GM19395 (cell line): ENCODE data around the gene TAGLN2.
A peak's percentile ranks its signal among the peaks of the same experiment; 100 is the strongest.

Source experiments
- ATAC-seq: cut with Tn5 transposase; IDR thresholded peaks from one replicate; pipeline ENCODE4 v1.9.1; 2021; ENCODE audit warnings: mild to moderate bottlenecking, moderate library complexity; ENCODE audit not compliant: unreplicated experiment

Gene TAGLN2

DNA sequence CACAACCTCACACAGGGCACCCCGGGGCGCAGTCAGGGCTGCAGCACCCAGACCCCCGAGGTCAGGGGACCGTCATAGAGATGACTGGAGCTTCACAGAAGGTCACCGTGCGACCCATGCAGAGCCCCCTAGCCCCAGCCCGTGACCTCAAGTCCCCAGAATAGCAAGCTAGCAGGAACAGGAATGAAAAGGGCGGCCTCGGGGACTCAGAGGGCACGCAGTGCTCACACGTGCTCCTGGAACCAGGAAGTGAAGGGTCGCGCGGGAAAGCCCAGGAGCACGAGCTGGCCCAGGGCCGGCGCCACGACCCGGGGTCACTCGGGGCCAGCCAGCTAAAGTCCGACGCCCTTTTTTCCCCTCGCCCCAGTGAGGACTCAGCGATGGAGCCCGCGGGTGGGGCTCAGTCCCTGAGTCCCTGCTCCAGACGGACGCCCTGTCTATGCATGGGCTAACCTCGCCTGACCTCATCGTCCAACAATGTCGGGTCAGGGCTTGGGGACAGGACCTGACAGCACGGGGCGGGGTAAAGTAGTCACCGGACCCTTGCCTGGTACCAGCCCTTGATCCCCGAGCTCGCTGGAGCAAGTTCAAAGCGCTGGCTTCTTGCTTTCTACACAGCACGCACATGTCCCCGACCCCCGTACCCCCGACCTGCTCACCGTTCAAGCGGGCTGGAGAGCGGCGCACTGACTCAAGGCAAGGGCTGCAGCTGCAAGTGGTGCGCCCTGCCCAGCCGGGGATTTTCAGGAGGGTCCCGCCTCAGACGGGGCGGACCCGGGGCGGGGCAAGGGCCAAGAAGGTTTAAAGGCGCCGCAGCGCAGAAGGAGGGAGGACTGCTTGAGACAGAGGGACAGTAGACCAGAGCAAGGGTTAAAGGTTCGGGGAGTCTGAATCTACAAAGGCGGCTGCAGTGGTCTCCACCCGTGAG is at the start of gene TAGLN2:
Gene TAGLN2, minus strand, starts transcription at position 717 of the 928 bp plus-strand sequence. CDS start 4,998 bp downstream, outside the sequence.
- peak; percentile 61 for ATAC-seq

DNA sequence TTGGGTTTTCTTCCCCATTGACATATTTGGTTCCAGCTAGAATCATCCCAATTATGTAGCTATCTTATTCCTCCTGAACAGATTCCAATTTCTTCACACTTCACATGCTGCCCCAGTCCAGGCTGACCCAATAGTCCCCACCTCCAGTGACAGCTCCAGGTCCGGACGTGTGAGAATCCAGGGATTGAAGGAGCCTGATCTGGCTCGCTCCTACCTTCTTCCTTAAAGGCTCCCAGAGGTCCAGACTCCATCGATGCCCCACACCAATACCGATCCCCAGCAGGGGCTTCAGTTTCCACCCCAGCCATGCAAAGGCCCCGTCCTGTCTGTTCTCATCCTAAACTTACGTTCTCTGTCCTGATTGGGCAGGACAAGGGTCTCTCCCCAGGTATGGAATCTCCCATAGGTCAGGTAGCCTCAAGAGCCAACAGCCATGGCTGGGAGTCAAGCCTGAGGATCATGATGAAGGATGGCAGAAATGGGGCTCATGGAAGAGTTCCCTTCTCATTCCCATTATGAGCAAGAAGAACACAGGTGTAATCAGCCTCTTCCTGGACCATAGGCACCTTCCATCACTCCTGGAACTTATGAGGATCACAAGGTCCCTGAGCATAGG is 49.2 kb upstream of the TAGLN2 start:
- no peak for ATAC-seq

DNA sequence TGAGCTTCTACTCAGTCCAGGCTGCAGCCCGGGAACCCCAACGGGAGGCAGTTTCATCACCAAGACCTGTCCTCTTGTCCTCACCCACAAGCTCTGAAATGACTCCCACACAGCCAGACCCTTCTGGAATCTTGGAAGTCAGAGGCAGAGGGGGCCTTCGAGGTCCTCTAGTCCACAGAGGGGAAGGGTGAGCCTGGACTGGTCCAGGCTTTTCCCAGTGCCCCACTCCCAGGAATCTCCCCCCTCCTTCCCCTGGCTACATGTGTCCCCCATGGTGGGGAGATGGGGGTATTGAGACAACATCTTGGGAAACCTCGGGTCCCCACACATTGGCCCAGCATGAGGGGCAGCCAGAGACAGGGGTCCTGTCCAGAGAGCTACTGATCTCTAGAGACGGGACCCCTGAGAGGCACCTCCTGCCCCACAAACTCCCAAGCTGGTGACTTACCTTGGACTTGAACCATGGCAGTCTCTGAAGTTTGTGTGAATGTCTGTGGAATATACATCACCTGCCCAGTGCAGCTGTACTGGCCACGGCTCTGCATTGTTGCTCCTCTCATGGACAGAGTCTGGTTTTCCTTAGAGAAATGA is 48.1 kb upstream of the TAGLN2 start:
- ATAC-seq: no peak

DNA sequence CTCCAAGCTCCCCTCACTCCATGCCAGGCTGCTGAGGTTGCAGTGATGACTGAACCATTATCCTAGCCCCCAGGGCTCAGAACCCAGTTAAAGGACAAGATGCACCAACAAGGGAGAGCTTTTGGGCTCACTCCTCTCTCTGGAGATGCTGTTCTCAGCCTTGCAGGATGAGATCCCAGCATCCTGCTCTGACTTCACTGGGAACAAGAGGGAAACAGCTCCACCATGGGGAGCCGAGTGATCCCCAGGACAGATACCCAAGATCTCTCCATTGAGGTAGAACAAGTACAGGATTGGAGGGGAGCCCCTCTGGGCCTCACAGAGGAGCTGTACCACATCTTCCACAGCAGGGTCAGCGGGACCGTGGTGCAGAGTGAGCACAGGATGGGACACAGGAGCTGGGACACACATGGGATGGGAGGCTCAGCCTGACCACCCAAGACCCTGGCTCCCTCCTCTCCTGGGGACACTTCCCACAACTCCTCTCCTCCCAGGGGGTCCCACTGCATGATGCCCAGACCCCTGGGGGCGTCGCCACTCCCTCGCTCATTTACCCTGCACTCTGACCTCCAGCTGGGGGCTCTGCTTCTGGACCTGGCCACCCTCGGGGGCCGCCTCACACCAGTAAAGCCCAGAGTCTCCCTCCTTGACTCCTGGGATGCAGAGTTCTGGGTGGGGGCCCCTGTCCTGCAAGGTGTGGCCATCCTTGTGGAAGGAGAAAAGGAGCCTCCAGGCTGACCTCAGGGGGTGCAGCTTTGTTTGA is 47.3 kb upstream of the TAGLN2 start:
- ATAC-seq: no peak

DNA sequence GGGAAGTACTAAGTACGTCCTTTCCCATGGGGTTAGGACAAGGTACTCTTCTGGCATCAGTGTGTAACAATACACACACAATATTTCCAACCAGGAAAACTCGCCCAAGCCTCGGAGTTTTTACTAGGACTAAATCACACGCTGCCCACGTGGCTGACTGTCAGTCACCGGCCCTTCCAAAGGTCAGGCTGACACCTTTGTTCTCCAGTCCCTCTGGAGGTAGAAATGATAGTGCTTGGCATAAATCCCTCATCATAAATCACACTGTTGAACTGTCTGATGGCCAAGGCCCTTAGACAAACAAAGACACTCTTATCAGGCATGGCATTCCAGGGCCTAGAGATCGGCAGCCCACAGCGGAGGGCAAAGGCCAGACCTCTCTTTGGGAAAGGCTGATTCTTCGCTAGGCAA is 45.6 kb upstream of the TAGLN2 start:
- no peak for ATAC-seq

DNA sequence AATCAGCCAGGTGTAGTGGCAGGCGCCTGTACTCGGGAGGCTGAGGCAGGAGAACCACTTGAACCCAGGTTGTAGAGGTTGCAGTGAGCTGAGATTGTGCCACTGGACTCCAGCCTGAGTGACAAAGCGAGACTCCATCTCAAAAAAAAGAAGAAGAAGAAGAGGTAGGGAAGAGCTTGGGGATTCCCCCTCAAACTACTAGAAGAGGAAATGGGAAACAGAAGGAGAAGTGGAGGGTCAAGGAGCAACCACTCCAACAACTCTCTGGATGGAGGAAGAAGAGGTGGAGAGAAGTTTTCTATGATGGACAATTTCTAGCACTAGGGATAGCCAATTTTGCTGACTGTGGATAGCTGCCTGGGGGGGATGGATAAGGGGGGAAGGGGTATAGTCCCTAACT is 43.6 kb upstream of the TAGLN2 start:
- no peak for ATAC-seq

DNA sequence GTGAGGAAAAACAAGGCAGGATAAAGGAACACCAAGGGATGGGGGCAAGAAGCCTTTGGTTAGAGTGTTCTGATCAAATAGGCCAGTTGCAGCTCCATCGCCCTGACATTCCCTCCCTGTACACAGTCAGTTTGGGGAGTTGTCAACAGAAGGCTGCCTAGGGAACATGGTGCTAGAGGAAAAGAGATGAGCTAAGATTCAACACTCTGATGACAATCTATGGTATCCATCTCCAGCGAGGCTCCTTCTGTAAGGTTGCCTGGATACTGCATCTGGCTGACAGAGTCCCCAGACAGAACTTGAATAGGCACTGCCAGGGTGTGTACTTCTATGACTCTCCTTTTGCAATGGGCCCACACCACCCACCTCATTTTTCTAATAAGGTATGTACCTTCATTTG is 40.0 kb upstream of the TAGLN2 start:
- no peak for ATAC-seq

DNA sequence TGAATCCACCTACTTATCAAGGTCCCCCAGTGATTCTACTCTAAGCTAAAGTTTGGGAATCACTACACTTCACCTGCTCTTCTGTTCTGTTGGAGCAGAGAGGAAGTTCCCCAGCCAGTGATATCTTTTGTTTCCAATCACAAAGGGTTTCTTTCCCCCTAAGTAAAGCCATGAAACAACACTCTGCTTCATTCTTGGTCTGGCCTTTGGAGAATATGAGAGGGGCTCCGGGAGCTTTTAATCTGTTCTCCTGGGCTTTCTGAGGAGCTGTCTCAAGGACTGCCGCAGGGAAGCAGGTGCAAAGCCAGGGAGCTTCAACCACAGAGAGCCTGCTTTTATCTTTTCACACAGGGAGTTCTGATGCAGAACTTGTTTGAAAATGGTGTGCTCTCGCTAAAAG is 38.8 kb upstream of the TAGLN2 start:
- ATAC-seq: no peak

DNA sequence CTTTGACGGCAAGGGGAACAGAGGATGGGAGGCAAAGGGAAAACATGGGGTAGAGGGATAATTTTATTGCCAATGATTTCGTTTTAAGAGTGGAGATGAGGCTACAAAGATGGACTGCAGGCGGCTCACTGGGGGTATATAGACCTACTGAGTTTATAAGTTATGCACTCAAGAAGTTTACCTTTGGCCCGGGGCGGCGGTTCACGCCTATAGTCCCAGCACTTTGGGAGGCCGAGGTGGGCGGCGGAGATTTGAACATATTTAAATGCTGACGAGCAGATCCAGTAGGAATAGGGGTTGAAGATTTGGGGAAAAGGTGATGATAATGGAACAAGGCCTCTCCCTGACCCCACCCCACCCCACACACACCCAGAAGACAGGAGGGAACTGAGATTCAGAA is 36.9 kb upstream of the TAGLN2 start:
- ATAC-seq: no peak

DNA sequence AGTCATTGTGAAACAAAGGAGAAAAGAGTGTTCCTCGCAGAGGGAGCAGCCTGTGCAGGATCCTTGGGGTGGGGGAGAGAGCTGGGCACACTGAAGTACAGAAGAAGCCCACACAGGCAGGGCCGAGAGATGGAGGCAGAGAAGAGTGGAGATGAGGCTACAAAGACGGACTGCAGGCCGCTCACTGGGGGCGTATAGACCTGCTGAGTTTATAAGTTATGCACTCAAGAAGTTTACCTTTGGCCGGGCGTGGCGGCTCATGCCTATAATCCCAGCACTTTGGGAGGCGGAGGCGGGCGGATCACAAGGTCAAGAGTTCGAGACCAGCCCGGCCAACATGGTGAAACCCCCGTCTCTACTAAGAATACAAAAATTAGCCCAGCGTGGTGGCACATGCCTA is 36.3 kb upstream of the TAGLN2 start:
- no peak for ATAC-seq

DNA sequence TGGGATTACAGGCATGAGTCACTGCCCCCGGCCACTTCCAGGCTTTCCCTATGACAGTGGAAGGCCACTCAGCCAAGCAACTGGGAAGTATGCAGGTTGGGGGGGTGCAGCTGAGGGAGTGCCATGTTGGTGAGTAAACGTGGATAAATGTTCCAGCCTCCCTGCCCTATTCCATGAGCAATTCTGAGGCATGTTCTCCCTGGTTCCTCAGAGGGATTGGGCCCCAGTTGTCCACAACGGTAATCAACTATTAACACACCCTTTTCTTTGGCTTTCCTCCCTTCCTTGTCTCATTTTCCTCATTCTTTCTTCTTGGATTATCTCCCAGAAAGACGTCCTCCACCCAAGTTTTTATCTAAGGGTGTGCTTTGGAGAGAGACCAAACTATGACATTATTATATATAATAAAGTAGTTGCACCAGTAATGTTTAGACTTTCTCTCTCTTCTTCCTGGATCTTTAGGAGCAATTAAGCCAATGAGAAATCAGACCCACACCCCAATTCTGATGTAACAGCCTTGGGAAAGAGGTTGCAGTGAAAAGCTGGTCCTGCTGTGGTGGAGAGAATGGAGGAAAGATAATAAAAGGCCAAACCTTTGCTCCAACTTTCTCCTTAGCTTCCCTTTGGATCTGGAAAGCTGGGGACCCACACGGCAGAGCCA is 35.5 kb upstream of the TAGLN2 start:
- ATAC-seq: no peak

DNA sequence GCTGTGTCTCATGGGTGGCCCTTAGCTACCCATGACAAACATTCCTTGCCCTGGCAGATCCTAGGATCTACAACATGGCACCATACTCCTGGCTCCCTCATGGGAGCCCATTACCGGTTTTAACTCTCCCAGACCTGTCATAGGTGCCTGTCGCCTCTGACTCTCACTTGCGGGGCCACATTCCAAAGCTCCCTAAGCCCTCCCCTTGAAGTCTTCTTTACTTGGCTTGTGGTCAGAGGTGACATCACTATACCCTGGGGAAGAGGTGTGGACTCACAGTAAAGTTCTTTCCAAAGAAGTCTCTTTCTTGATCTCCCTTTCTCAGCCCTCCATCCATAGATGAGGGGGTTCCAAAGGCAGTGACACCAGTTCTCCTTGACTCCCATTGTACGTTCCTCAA is 34.1 kb upstream of the TAGLN2 start:
- peak; percentile 17 for ATAC-seq

DNA sequence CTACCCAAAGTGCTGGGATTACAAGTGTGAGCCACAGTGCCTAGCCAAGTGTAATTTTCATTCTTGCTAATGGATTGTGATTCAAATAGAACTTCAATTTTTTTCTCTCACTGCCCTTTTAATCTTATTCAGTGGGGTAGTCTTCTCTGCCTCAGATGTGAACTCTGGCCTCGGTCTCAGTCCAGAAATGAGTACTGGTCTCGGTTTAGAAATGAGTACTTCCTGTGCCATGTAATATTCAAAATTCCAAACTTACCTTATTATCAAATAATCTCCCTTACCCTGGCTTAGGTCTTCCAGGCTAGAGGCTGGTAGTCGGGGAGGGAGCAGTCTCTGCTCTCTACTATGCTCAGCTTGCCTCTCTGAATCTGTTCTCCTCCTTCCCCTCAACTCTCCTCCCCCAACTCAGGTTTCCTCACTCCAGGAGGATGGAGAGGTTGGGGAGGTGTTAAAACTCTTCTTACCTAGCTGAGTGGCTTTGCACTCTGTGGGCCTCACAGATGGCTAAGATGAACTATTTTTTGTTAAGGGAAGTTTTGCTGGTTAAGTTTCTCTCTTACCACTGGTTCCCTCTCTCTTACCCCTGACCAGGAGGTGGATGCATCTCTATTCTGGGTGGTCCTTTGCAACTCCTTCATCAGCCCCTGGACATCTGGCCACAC is 33.5 kb upstream of the TAGLN2 start:
- ATAC-seq: peak; percentile 72

DNA sequence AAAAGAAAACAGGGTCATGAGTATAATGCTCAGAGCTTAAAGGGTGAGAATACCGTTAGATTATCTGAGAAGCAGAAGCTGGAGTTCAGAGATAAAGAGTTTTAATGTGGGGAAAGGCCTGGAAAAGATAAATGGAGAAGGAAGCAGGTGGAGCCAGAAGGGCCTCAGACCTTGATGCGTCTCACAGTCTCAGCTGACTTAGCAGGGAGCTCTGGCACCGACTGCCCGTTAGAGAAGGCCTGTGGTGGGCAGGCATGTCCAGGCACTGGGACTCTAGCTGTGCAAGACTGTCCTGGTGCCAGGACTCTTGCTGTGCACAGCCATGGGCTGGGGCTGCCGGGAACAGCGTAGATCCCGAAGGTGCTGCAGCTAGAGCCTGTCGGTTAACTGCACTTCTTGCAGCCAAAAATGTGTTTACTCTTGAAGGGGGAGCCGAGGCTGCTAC is 32.5 kb upstream of the TAGLN2 start:
- no peak for ATAC-seq

DNA sequence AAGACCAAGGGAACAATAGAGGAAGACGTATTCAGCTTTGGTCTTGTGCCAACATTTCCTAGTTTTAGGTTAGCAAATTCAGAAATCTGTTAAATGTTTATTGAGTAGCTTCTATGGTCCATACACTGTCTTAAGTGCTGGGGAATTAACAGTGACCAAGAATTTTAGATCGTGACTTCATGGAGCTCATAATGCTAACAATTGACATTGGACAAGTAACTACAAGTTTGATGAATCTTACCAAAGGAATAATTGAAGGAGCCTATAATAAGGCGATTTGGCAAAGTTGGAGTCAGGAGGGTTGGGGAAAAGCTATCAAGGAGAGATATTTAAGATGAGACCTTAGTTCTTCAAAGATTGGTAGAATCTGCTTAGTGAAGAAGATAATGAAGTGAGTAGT is 30.1 kb upstream of the TAGLN2 start:
- no peak for ATAC-seq

DNA sequence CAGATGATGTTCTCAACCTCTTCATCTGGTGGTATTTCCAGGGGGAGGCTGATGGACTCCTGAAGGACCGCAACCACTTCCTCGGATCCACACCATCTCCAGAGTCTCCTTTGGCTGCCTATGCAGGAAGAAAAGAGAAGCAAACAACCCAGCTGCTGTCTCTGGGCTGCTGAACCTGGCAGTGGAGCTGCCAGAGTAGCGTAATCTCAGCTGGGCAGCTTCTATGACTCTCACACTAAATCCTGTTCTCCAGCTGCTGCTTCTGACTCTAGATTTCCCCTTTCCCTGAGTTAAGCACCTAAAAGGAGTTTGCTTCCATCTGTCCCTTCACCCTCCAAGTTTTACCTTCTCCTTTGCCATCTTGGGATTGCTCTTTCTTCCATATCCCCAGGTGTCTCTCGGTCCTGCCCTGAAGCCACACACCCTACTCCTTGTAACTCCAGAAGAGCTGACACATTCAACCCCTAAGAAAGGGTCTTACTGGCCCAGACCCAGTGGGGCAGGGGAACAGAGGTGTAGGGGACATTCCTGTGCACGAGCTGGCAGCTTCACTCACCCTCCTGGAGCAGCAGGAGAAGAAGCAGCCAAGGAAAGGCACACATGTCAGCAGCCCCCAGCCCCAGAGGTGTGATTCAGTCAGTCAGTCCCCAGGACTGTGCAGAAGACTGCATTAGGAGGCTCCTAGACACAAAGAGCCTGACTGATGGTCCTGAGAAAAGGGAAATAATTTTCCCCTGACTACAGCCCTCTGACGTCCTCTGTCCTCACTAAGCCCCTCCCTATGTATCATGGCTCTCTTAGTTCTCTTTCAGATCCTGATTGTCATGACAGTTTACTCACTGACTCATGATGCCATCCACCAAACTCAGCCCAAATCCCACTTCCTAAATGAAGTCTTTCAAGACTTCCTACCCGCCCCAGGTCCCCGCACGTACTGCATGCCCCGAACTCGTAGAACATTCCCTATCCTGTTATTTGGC is 28.5 kb upstream of the TAGLN2 start, which contains the start of gene SLAMF9:
Gene SLAMF9, minus strand, starts transcription at position 702 of the 980 bp plus-strand sequence. Its CDS starts 100 bp downstream, at position 602.
- ATAC-seq: no peak

DNA sequence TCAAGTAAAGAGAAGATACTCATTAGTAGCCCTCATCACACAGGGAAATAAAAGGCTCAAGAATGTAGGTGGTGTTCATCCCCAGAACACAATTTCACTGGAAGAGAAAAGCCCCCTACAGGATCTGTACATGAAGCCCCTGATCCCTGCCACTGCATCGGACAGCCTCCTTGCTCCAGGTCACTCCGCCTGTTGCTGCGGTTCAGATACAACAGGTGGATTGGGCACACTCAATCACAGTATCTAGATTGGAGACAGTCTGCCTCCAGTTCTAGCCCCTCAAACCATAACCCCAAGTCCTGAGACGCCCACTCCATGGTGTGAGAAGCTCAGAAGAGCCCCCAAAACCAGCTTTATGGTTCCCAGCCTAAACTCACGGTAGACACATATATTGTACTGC is 27.6 kb upstream of the TAGLN2 start:
- ATAC-seq: no peak

DNA sequence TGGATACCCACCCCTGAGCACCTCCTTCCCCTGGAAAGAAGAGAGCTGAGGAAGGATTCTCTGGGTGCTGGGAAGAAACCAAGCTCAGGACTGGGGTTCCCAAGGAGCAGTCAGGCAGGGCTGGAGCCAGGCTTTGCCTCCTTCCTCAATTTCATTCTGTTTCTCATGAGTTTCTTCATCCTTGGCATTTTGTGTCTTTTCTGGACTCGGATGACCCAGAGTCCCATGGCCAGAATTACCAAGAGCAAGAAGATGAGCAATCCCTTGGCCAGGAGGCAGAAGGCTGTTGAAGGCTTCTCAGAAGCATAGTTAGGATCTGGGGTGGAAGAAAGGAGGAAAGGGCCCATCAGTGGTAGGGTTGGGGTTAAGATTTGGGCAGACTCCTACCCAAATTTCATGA is 26.2 kb upstream of the TAGLN2 start:
- no peak for ATAC-seq

DNA sequence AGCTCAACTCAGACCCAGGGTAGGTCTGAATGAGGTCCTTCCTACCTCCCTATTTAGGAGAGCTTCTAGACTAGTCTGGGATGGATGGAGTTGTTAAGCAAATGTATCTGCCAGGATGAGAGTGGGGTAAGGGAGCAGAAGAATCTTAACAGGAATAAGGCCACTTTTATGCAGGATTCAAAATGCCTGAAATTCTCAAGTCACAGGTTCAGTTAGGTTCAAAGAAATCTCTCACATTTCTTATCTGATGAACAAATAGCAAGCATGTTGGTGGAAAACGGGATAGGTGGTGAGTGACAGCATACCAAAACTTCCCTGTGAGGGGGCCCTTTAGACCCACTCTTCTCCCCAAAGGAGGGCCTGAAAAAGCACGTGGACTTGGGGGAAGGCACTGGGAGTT is 25.7 kb upstream of the TAGLN2 start:
- no peak for ATAC-seq
